Gastroesophageal sphincter (tissue), 4 donors: Measurements from ENCODE around the gene LMNA. TPM values are rescaled to one million over a fixed set of nuclear protein-coding genes. Genes with fewer than 3 reads are reported as not detected.

ENCODE experiments used
- ATAC-seq: fragments of 150-250 bp; one replicate; pipeline ENCODE4 v1.9.1; 2016; ENCODE audit warnings: mild to moderate bottlenecking, moderate library complexity
- H3K27ac ChIP-seq, 4 donors: fragments of 200-600 bp; sonication (generic) in 3 of 4; 1 replicate in 3 of 4; 2 replicates in 1 of 4; pipeline ENCODE4 v1.5.1; 2016 to 2019
- H3K27me3 ChIP-seq: fragments of 200-600 bp; sonication (generic); one replicate; pipeline ENCODE4 v1.5.1; 2019
- H3K36me3 ChIP-seq, 2 donors: fragments of 200-600 bp; sonication (generic); one replicate each; pipeline ENCODE4 v1.5.1; 2019; ENCODE audit warnings: control low read depth in 1 of 2
- H3K4me1 ChIP-seq, 3 donors: fragments of 200-600 bp; sonication (generic); 1 replicate in 2 of 3; 2 replicates in 1 of 3; pipeline ENCODE4 v1.5.1; 2016 to 2019; ENCODE audit warnings: control low read depth in 2 of 3
- H3K4me3 ChIP-seq, 2 donors: fragments of 200-600 bp; sonication (generic); one replicate each; pipeline ENCODE4 v1.5.1; 2019; ENCODE audit warnings: mild to moderate bottlenecking in 1 of 2, moderate library complexity in 1 of 2
- H3K9me3 ChIP-seq, 3 donors: fragments of 200-600 bp; sonication (generic); one replicate each; pipeline ENCODE4 v1.5.1; 2017 to 2019; ENCODE audit warnings: control low read depth in 2 of 3
- EP300 ChIP-seq: sonication (generic); formaldehyde crosslinking; IDR thresholded peaks from one replicate; pipeline ENCODE4 v1.6.1; 2017; ENCODE audit warnings: antibody characterized with exemption, mild to moderate bottlenecking
- POLR2A ChIP-seq, 2 donors: fragments of 450-650 bp; IDR thresholded peaks; one replicate each; pipeline ENCODE4 v1.6.1; 2017; ENCODE audit warnings: antibody characterized with exemption in 2 of 2, mild to moderate bottlenecking in 2 of 2, moderate library complexity in 1 of 2
- POLR2AphosphoS5 ChIP-seq: sonication (generic); formaldehyde crosslinking; IDR thresholded peaks from one replicate; pipeline ENCODE4 v1.6.1; 2017; ENCODE audit warnings: antibody characterized with exemption
- WGBS, 2 donors: methylation state at CpG; one replicate each; pipeline ENCODE4 v1.1.5; 2018; ENCODE audit warnings: low coverage in 1 of 2; 5-methylcytosine and 5-hydroxymethylcytosine counted together
- total RNA-seq, 4 donors: library from RNA; depleted of rRNA; stranded (reverse); fragments of >200 nt; gene quantifications; one replicate each; pipeline ENCODE4 v1.1.0, GENCODE V29; 2016
- TF ChIP-seq, protein P1 (sequence below), 4 experiments: fragments of 200-600 bp in 2 of 4; fragments of 450-650 bp in 2 of 4; sonication (generic) in 1 of 4; IDR thresholded peaks; one replicate each; pipeline ENCODE4 v1.5.1; 2017 to 2019; ENCODE audit warnings: antibody characterized with exemption in 4 of 4, mild to moderate bottlenecking in 2 of 4, moderate library complexity in 2 of 4

LMNA gene
- total RNA-seq, 4 donors from 2014 or later, result 327 to 617 (median 519) TPM

DNA sequence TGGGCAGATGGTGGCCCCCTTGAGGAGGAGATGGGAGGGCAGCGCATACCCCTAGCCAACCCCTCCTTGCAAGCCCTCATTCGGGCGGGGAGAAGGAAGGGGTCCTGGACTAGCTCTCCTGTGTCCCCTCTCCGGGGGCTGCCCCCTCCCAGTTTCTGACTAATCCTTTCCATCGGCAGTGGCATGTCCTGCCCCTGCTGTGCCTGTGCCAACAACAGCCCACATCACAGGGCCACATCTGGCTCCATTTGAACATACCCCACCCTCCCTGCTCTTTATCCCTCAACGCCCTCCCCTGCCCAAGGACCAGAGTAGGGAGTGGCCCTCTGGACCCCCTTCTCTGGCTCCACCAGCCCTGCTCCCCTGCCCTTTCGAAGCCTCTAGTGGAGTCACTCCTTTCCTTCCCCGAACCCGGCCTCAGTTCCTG, 11.0 kb upstream of the LMNA start:
- ATAC-seq, result peak; percentile 1
- Histone ChIP-seq H3K4me3 (peak overlapping the region in 1 of 2 donors; percentile 10), H3K36me3 (no peaks in the 10 kb centered on the region), H3K27ac (peak overlapping the region; percentile 87 to 98 (median 96)), H3K27me3 (no peaks in the 10 kb centered on the region), H3K4me1 (peaks cover 18 to 78% (median 63%) of the 10 kb centered on the region in 3 donors), H3K9me3 (no peaks in the 10 kb centered on the region)
- no peak for TF ChIP-seq POLR2A (IDR thresholded peaks at IDR 0.05)
- TF ChIP-seq POLR2AphosphoS5, result peak; percentile 62
- 33% methylated on average over 8 of the region's 9 CpGs; no CpG with 5 or more reads in 1 of the 2 donors for WGBS, 2 donors

DNA sequence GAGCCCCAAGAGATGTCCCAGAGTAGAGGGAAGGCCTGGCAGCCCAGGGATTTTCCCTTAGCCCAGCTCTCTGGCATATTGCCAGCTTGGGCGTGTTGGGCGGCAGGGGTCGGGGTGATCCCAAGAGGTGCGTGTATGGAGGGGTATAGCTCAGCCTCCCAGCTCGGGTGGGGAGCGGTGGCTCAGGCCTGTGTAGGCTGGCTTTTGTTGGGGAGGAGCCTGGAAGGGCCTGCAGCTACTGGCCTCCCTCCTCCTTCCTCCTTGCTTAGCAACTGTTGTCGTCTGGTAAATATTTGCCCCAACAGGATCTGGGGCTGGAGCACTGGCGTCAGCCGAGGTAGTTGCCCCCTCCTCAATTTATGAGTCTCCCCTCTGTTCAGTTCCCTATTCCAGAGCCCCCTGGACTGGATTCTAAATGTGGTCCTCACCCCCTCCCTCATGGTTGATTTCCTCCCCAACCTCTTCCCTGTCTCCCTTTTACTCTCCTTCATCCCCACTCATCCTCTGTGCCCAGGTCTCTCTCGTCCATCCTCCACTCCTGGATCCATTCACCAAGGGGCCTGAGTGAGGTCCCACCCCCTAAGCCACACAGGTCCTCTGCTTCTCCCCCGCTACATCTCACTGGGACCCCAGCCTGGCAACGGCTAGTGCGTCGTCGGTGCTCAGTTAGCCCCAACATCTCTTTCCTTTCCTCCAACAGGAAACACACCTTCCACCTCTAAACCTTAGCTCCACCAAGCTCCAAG, 10.3 kb upstream of the LMNA start:
- Histone ChIP-seq H3K36me3 (no peaks in the 10 kb centered on the region), H3K27ac (peak overlapping the region; percentile 87 to 98 (median 96)), H3K4me3 (peak overlapping the region in 1 of 2 donors; percentile 10), H3K27me3 (no peaks in the 10 kb centered on the region), H3K9me3 (no peaks in the 10 kb centered on the region), H3K4me1 (peaks cover 18 to 83% (median 63%) of the 10 kb centered on the region in 3 donors)
- 0 to 24% methylated on average over 1 to 11 of the region's 15 CpGs for WGBS, 2 donors
- peak; percentile 40 for TF ChIP-seq POLR2AphosphoS5
- no peak for TF ChIP-seq EP300
- TF ChIP-seq, protein P1, sequence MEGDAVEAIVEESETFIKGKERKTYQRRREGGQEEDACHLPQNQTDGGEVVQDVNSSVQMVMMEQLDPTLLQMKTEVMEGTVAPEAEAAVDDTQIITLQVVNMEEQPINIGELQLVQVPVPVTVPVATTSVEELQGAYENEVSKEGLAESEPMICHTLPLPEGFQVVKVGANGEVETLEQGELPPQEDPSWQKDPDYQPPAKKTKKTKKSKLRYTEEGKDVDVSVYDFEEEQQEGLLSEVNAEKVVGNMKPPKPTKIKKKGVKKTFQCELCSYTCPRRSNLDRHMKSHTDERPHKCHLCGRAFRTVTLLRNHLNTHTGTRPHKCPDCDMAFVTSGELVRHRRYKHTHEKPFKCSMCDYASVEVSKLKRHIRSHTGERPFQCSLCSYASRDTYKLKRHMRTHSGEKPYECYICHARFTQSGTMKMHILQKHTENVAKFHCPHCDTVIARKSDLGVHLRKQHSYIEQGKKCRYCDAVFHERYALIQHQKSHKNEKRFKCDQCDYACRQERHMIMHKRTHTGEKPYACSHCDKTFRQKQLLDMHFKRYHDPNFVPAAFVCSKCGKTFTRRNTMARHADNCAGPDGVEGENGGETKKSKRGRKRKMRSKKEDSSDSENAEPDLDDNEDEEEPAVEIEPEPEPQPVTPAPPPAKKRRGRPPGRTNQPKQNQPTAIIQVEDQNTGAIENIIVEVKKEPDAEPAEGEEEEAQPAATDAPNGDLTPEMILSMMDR (IDR thresholded peaks at IDR 0.05), result no peak
- TF ChIP-seq POLR2A (IDR thresholded peaks at IDR 0.05), result no peak
- ATAC-seq, result peak; percentile 52

DNA sequence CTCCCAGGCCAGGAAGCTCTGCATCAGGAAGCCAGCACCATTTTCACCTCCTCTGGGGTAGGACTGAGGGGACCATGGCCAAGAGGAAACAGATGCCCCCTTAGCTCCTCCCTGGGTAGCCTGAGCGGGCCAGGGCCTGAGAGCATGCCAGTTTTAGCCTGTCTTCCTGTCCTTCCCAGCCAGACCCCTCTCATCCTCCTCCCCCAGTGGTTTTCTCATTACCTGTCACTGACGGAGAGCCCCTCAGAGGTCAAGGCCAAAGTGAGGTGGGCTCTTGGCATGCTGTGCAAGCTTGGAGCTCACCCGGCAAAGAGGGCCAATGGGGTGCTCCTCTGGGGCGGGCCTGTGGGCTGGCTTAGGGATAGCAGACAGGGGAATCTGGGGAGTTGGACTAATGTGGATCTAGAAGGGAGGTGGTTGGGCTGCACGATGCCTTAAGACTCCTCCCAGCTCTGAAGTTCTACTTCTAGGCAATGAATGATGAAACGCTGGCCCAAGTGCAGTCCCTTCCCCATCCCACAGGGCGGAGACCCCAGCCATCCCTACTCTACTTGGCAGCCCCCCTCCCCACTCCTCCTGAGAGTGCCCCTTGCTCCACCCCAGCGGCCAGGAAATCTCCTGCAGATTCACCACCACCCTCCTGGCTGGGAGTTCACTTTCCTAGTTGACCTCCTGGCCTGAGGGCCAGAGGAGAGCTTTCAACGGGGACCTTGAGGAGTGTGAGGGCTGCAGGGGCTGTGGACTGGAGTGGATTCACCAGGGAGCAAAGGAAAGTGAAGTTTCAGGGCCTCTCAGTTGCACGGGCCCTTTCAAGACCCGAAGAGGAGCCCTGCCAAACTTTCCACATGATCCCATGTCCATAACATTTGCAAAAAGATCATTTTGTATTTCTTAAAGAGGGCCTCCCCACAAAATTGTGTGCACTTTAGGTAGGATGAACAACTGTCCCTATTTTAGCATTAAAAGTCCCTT, 9.4 kb upstream of the LMNA start:
- Histone ChIP-seq H3K4me1 (peaks cover 18 to 82% (median 63%) of the 10 kb centered on the region in 3 donors), H3K36me3 (no peaks in the 10 kb centered on the region), H3K4me3 (peak overlapping the region; percentile 27 to 53), H3K9me3 (no peaks in the 10 kb centered on the region), H3K27ac (peak overlapping the region; percentile 87 to 98 (median 96)), H3K27me3 (no peaks in the 10 kb centered on the region)
- WGBS, 2 donors, result 7 to 13% methylated on average over 3 of the region's 11 CpGs
- TF ChIP-seq, protein P1 (IDR thresholded peaks at IDR 0.05), result no peak
- TF ChIP-seq POLR2A (IDR thresholded peaks at IDR 0.05) (no peak), POLR2AphosphoS5 (no peak), EP300 (no peak)
- no peak for ATAC-seq

DNA sequence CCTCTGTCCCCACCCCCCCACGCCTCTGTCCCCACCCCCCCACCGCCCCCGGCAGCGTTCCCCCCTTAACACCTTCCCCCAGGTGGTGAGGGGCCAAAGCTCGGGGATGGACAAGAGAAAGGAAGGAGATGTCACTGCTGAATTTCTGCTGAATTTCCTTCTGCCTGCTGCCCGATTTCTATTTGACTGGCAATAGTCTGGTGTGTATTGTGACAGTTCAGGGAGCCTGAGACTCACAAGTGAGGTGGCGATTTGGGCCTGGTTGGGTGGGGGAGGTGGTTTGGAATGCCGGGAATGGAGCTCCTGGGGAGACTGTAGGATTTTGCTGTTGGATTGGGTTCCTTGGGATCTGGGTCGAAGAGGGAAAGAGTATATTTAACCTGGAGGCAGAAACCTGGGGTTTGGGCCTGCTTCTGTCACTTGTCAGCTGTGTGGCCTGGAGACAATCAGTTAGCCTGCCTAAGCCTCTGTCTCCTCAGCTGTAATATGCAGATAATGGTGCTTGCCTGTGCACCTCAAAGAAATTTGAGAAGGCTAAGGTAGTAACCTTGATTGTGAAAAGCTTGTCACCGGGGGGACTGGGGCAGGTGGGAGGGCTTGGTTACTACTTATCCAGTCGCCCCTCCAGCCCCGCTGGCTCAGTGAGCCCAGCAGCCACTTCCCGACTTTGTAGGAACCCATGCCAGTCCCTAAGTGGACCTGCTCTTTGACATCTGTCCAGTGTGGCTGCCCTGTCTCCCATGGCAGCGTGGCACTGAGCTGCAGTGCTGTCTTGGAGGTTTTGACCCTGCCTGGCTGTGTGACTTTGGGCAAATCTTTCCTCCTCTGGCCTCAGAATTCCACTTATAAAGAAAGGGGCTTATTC, 7.7 kb upstream of the LMNA start:
- Histone ChIP-seq H3K27ac (peak overlapping the region; percentile 87 to 98 (median 96)), H3K4me1 (peaks cover 18 to 72% (median 52%) of the 10 kb centered on the region in 3 donors), H3K36me3 (no peaks in the 10 kb centered on the region), H3K4me3 (peak overlapping the region in 1 of 2 donors; percentile 53), H3K27me3 (no peaks in the 10 kb centered on the region), H3K9me3 (no peaks in the 10 kb centered on the region)
- TF ChIP-seq POLR2AphosphoS5, result no peak
- TF ChIP-seq, protein P1 (IDR thresholded peaks at IDR 0.05), result no peak
- no peak for TF ChIP-seq POLR2A (IDR thresholded peaks at IDR 0.05)
- TF ChIP-seq EP300, result no peak
- 10 to 37% methylated on average over 3 to 5 of the region's 14 CpGs for WGBS, 2 donors
- ATAC-seq, result no peak
